Right renal pelvis (tissue), 4 donors: ENCODE measurements around the gene GLO1. TPM values are rescaled to one million over a fixed set of nuclear protein-coding genes. Genes with fewer than 3 reads are reported as not detected.

Source experiments
- DNase-seq, 4 donors: peaks; one replicate each; pipeline ENCODE4 v3.0.0-alpha.2; 2013; ENCODE audit warnings: low read depth in 4 of 4, low spot score in 3 of 4, missing footprints in 1 of 4
- polyA plus RNA-seq, 4 donors: library from polyadenylated mRNA; unstranded; fragments of 120-200 nt; gene quantifications; one replicate each; pipeline ENCODE4 v1.2.1, GENCODE V29; 2013; ENCODE audit not compliant: insufficient read length in 4 of 4

Gene GLO1
- 100 to 1,000 TPM; 145 to 188 (median 179) TPM for polyA plus RNA-seq

DNA sequence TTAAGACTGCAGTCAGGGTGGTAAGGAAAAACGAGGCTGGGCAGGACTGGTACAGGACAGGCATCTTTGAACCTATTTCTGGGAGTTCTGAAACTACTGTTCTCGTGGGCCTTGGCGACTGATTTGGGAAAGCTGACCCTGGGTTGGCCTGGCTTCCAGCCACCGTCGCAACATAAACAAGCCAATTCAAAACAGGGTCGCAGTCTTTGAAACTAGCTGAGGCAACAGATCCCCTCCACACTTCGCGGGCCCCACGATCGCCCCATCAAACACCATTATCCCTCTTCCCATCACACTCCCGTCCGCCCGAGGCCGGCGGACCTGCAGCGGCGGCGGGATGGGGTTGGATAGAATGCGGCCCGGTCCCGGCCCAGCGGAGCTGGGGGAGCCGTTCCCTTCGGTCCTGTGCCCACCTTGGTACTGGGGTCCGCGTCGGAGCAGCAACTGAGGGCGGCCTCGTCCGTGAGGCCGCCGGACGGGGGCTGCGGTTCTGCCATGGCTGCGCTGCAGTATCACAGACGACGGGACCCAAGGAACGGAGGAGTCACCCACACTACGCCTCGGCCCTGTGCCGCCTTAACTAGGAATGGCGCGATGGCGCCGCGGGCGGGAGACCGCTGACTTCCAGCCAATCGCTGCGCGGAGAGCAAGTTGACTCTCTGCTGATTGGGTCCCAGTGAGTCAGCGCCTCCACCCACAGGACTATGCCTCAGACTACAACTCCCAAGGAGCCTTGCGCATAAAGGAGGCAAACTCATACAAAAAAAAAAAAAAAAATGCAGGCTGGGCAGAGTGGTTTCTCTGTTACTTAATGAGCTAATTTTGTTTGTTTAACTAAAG, at the start of gene GLO1:
TSS of gene GLO1 (minus strand) at position 588 of the 840 bp plus-strand sequence. CDS start at position 497, 91 bp downstream.
- DNase-seq = peak; percentile 93 to 97 (median 97)

DNA sequence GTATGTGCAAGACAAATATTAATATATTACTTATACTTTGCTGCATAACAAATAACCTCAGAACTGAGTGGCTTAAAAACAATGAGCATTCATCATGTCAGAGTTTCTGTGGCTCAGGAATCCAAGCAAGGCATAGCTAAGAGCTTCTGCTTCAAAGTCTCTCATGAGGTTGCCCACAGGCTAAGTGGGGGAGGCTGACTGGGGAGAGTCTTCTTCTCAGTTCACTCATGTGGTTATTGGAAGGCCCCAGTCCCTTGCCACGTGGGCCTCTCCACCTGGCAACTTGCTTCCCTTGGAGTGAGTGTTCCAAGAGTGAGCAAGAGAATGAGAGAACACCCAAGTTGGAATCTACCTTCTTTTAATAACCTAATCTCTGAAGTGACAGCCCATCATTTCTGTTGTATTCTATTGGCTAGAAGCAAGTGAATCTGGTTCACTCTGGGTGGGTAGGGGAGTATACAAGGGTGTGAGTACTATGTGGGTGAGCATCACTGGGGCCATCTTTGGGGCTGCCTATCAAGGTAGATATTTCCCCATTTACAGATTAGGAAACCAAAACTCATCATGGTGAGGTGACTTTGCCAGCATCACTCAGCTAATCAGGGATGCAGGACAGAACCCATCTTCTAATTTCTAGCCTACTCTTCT, 48.1 kb upstream of the GLO1 start:
- DNase-seq = no peak

GRCh38 chr6:38749473-38749872, 46.5 kb upstream of the GLO1 start:
- DNase-seq = no peak

DNA sequence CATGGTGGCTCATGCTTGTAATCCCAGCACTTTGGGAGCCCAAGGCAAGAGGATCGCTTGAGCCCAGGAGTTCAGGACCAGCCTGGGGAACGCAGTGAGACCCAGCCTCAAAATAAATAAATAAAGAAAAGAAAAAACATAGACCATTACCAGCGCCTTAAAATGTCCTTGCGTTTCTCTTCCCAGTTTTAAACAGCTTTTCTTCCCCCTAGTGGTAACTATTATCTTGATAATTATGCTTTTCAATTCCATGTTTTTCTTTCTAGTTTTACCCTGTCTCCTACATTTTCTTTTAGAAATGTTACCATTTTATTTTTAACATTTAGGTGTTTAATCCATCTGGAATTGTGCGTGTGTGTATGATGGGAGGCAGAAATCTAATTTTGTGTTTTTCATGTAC, 36.6 kb upstream of the GLO1 start:
- no peak for DNase-seq

- DNase-seq = no peak
Observed at GRCh38 chr6:38738261-38738660, 35.3 kb upstream of the GLO1 start.

- DNase-seq = no peak
Observed at GRCh38 chr6:38736951-38737350, 34.0 kb upstream of the GLO1 start.

- no peak for DNase-seq
Observed at GRCh38 chr6:38730140-38730862, 27.4 kb upstream of the GLO1 start.

GRCh38 chr6:38728203-38728602, 25.3 kb upstream of the GLO1 start:
- DNase-seq = no peak

- DNase-seq = no peak
Observed at GRCh38 chr6:38725414-38726183, 22.7 kb upstream of the GLO1 start.

DNA sequence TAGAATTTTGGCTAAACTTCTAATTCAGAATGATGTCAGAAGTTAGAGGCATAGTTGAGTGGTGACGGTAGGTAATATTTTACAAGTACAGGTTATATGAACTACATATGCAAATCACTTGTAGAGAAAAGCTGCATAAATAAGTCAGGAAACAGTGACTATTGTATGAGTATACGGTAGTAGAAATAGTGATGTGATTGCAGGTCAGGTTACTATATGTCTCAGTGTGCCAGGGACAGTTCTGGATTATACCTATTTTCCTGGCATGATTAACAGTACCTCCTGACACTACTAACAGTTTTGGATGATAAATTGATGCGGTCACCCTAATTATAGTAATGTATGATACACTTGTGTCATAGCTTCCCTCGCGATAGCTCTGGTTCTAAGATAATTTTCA, 21.4 kb upstream of the GLO1 start:
- no peak for DNase-seq

DNA sequence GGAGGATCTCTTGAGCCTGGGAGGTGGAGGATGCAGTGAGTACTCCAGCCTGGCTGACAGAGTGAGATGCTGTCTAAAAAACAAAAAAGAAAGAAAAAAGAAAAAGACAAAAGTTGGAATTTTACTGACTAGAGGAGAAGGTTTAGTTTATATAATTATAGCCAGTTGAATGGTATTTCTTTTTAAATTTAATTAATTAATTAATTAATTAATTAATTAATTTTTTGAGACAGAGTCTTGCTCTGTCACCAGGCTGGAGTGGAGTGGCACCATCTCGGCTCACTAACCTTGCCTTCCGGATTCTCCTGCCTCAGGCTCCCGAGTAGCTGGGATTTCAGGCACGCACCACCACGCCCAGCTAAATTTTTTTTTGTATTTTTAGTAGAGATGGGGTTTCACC, 20.8 kb upstream of the GLO1 start:
- DNase-seq = no peak

DNA sequence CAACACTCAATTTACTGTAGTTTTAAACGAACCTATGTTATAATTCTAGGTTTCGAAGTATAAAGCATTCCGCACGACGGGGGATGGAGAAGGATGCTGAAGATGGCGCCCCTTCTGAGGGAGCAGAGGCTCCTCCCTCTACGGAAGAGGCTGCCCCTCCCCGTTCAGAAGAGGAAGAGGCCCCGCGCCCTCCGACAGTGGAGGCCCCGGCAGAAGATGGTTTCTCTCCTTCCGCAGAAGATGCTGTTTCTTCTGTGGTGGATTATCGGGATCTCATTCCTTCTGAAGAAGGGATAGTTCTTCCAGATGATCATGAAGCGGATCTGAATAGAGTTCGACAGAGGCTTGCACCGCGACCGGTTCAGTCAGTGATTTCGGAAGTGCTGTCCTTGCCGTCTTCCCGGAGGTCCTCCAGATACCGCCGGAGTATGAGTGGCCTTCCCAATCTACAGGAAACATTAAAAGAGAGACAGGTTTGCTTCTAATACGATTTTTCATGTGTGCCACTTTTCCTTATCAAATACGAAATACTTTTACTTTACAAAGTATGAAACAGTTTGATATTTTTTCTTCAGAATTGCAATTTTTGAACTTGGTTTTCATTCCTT, 19.9 kb upstream of the GLO1 start:
- DNase-seq = no peak

DNA sequence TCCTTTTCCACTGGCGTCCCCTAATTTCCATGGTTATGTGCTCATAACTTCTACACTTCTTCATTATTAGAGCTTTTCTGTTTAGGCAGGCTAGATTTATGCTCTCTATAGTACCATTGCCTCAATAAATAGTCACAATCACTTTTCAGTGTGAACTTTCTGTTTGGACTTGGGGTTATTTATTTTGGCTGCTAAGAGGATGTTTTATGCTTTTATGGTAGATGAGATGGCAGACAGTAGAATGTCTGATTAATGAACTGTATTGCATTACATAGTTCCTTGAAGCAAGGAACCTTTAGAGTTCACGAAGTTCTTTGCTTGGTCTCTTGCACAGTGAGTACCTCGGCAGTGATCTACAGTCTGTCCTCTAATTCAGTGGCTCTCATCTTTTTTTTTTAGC, 19.1 kb upstream of the GLO1 start:
- no peak for DNase-seq

GRCh38 chr6:38720295-38720694, 17.4 kb upstream of the GLO1 start:
- no peak for DNase-seq

GRCh38 chr6:38719358-38719757, 16.4 kb upstream of the GLO1 start:
- no peak for DNase-seq

DNA sequence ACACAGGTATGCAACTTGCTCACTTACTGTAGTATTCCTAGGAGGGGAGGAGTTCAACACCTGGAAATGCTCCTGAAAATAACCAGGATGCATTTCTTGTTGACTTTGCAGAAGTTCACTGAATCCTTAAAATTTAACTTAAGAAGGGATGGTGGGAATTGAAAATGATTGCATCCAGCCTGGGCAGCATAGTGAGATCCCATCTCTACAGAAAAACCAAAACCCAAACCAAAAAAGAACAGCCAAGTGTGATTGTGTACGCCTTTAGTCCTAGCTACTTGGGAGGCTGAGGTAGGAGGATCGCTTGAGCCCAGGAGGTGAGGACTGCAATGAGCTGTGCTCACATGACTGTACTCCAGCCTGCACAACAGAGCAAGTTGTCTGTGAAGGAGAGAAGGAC, 13.9 kb upstream of the GLO1 start:
- no peak for DNase-seq

GRCh38 chr6:38715016-38715689, 12.2 kb upstream of the GLO1 start, which contains the start of gene DNAH8:
Gene DNAH8 (plus strand): TSS chr6:38715311. CDS start chr6:38722810, 7,499 bp downstream.
- no peak for DNase-seq

DNA sequence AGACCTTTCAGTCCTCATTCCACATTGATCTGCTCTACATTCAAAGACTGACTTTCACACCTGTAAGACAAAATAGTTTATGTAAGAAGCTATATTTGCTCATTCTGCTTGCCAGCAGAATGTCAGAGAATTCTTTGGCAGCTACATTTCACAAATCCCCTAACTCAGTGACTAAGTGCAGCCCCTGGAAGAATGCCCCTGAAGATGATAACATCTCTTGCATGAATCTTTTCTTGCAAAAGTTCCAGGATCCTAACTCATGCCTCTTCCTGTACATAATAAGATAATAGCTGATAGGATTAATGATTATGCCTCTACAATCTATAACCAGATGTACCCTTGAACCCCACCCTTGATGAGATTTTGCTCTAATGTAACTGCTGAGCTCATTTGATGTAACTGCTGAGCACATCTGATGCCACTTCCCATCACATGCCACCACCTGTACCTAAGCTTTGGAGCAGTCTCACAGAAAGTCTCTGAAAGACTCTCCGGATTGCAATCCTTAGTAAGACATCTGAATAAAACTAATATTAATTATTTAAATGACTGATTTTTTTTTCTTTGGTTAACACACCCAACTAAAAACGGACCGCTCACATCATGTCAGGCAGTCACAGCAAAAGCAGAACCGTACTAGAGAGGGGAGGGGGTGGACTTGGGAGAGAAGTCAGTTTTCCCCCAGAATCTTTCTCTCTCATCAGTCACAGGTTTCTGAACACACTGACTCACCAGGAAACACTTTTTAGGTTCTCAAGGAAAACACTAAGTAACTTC, 11.5 kb upstream of the GLO1 start:
- DNase-seq = no peak

DNA sequence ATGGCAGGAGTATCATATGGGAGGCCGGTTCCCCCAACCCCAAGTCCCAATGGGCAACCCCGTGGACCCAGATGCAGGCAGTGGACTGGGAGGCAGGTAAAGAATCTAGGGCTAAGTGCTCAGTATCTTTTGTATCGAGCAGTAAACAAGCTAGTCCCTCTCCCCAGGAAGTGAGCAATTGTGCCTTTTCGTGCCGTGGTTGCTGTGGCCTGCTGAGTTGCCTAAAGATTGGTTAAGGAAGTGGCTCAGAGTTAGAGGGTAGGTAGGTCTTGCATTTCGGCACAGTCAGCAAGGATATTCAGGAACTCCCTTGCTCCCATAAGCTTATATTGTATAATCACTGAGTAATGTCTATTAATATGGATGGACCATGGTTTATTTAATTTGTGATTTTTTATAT, 10.9 kb upstream of the GLO1 start:
- no peak for DNase-seq
